Prostate gland (tissue), 2 donors: ENCODE data around the gene PKD2L2. TPM values are rescaled to one million over a fixed set of nuclear protein-coding genes. Genes with fewer than 3 reads are reported as not detected.

ENCODE experiments used
- DNase-seq: peaks from one replicate; pipeline ENCODE4 v3.0.0-alpha.2; 2019; ENCODE audit warnings: low spot score
- H3K27ac ChIP-seq, 2 donors: fragments of 200-600 bp; sonication (generic); 2 replicates each; pipeline ENCODE4 v1.5.1; 2017 to 2019
- H3K27me3 ChIP-seq: fragments of 200-600 bp; sonication (generic); replicated peaks from 2 replicates; pipeline ENCODE4 v1.5.1; 2019; ENCODE audit not compliant: insufficient read depth
- H3K36me3 ChIP-seq, 2 donors: fragments of 200-600 bp; sonication (generic); 1 replicate in 1 of 2; 2 replicates in 1 of 2; pipeline versions ENCODE4 v1.5.1 to v1.8.1; 2017 to 2019
- H3K4me1 ChIP-seq: fragments of 200-600 bp; sonication (generic); replicated peaks from 2 replicates; pipeline ENCODE4 v1.5.1; 2019
- H3K4me3 ChIP-seq, 2 donors: fragments of 200-600 bp; sonication (generic); 2 replicates each; pipeline ENCODE4 v1.5.1; 2017 to 2019
- H3K9me3 ChIP-seq: fragments of 200-600 bp; sonication (generic); 2 replicates; pipeline ENCODE4 v1.5.1; 2017
- POLR2A ChIP-seq: fragments of 450-650 bp; IDR thresholded peaks from one replicate; pipeline ENCODE4 v1.6.1; 2016; ENCODE audit warnings: antibody characterized with exemption, mild to moderate bottlenecking
- POLR2AphosphoS5 ChIP-seq: sonication (generic); formaldehyde crosslinking; IDR thresholded peaks from one replicate; pipeline ENCODE4 v1.6.1; 2017; ENCODE audit warnings: antibody characterized with exemption
- WGBS: methylation state at CpG from one replicate; pipeline ENCODE4 v1.1.5; 2018; 5-methylcytosine and 5-hydroxymethylcytosine counted together
- intact Hi-C: fragments of 100-400 bp; cut with DNase I; formaldehyde crosslinking; loops from one replicate; pipeline ENCODE4 v1.14.2; 2022
- total RNA-seq, 2 donors: library from RNA; depleted of rRNA; stranded (reverse); fragments of >200 nt; gene quantifications; one replicate each; pipeline ENCODE4 v1.1.0, GENCODE V29; 2016
- TF ChIP-seq, protein P1 (sequence below), 4 experiments: fragments of 200-600 bp in 2 of 4; fragments of 450-650 bp in 2 of 4; sonication (generic) in 2 of 4; IDR thresholded peaks; 1 replicate in 3 of 4; 2 replicates in 1 of 4; pipeline ENCODE4 v1.5.1; 2016 to 2019; ENCODE audit warnings: antibody characterized with exemption in 4 of 4, mild to moderate bottlenecking in 2 of 4, moderate library complexity in 2 of 4

The PKD2L2 gene
- total RNA-seq, 2 donors from 2014 or later, result 0.45 TPM; not detected in 1

DNA sequence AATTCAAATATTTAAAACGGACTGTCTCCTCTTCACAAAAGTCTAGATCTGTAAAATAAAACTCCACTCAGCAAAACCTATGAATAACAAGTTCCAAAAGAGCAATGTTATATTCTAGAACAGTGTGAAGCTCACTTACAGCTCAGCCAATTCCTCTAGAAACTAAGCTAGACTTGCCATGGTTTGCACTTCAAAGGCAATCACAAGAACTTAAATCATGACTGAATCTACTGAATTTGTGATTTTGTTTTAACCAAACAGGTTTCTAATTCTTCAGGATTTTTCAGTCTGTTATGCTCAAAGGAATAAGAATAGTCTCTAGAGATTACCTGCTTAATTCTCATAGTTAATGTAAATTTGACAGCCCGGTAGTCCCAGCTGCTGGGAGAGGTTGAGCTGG is 1.4 kb upstream of the PKD2L2 start:
- TF ChIP-seq POLR2A, result no peak
- TF ChIP-seq, protein P1, sequence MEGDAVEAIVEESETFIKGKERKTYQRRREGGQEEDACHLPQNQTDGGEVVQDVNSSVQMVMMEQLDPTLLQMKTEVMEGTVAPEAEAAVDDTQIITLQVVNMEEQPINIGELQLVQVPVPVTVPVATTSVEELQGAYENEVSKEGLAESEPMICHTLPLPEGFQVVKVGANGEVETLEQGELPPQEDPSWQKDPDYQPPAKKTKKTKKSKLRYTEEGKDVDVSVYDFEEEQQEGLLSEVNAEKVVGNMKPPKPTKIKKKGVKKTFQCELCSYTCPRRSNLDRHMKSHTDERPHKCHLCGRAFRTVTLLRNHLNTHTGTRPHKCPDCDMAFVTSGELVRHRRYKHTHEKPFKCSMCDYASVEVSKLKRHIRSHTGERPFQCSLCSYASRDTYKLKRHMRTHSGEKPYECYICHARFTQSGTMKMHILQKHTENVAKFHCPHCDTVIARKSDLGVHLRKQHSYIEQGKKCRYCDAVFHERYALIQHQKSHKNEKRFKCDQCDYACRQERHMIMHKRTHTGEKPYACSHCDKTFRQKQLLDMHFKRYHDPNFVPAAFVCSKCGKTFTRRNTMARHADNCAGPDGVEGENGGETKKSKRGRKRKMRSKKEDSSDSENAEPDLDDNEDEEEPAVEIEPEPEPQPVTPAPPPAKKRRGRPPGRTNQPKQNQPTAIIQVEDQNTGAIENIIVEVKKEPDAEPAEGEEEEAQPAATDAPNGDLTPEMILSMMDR (IDR thresholded peaks at IDR 0.05), result no peak
- TF ChIP-seq POLR2AphosphoS5, result no peak
- no peaks in the 10 kb centered on the region for H3K27me3 ChIP-seq
- intact Hi-C loops, result no loop called here
- no peaks in the 10 kb centered on the region for H3K36me3 ChIP-seq
- no peaks in the 10 kb centered on the region for H3K9me3 ChIP-seq
- 79% methylated on average over 2 of the region's 2 CpGs for WGBS
- no peak overlapping the region for H3K27ac ChIP-seq
- no peak for DNase-seq
- H3K4me3 ChIP-seq, result no peak overlapping the region
- no peaks in the 10 kb centered on the region for H3K4me1 ChIP-seq

DNA sequence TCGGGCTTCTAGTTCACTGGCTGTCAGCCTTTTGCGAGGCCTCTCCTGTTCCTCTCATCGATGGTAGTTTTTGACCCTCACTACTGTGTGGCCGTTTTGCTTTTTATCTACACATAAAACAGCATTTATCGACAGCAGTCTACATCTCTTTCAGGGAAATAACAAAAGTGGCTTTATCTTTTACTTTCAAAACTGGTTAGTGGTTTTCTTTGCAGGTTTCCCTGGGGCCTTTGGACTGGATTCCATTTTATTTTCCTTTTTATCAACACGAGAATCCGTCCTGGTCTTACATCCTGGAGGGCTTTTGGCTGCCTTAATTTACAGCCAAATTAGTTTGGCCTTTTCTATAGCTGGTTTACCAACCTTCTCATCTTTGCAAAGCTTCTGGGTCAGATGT is 793 bp upstream of the PKD2L2 start:
- H3K4me1 ChIP-seq, result no peaks in the 10 kb centered on the region
- DNase-seq, result no peak
- no peaks in the 10 kb centered on the region for H3K27me3 ChIP-seq
- peak overlapping the region in 1 of 2 donors; percentile 24 for H3K4me3 ChIP-seq
- 36% methylated on average over 7 of the region's 7 CpGs for WGBS
- intact Hi-C loops, result no loop called here
- no peak for TF ChIP-seq POLR2AphosphoS5
- TF ChIP-seq, protein P1 (IDR thresholded peaks at IDR 0.05), result no peak
- TF ChIP-seq POLR2A, result no peak
- no peaks in the 10 kb centered on the region for H3K9me3 ChIP-seq
- no peaks in the 10 kb centered on the region for H3K36me3 ChIP-seq
- peak overlapping the region; percentile 63 to 72 for H3K27ac ChIP-seq

DNA sequence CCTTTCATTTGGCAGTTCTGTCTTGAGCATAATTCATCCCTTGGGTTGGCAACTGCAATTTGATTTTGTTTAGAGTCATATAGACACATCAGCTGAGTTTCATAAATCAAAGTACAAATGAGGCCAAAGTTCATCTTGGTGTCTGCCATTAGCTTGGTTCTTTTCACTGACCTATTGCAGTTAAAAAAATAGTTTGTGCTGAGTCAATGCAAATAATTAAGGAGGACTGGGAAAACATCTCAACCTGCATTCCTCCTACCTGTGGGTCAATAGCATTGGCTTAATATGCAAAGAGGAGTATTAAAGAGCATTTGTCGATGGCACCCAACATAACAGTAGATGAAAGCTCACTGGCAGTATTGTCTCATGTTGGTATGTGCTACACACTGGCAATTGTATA is 1.6 kb downstream of the PKD2L2 start:
- Histone ChIP-seq H3K9me3 (no peaks in the 10 kb centered on the region), H3K27ac (no peak overlapping the region), H3K4me3 (no peak overlapping the region), H3K4me1 (no peaks in the 10 kb centered on the region), H3K36me3 (no peaks in the 10 kb centered on the region), H3K27me3 (no peaks in the 10 kb centered on the region)
- no peak for DNase-seq
- TF ChIP-seq POLR2AphosphoS5 (no peak), POLR2A (no peak)
- TF ChIP-seq, protein P1 (IDR thresholded peaks at IDR 0.05), result no peak
- 79% methylated on average over 1 of the region's 1 CpG for WGBS
- intact Hi-C loops, result no loop called here

DNA sequence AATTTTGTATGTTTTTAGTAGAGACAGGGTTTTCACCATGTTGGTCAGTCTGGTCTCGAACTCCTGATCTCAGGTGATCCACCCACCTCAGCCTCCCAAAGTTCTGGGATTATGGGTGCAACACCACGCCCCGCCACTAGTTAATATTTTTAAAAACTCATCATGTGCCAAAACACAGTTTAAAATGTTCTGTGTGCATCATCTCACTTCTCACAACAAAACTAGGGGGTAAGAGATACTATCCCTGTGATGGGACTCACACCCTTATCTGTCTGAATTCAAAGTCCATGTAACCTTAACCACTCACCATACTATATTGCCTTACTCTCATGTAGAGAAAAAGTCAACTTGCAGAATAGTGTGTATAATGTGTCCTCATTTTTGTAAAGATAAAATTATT is 2.6 kb downstream of the PKD2L2 start:
- no peak overlapping the region for H3K4me3 ChIP-seq
- TF ChIP-seq POLR2A (no peak), POLR2AphosphoS5 (no peak)
- TF ChIP-seq, protein P1 (IDR thresholded peaks at IDR 0.05), result peak in 1 of 4 experiments; percentile 34

DNA sequence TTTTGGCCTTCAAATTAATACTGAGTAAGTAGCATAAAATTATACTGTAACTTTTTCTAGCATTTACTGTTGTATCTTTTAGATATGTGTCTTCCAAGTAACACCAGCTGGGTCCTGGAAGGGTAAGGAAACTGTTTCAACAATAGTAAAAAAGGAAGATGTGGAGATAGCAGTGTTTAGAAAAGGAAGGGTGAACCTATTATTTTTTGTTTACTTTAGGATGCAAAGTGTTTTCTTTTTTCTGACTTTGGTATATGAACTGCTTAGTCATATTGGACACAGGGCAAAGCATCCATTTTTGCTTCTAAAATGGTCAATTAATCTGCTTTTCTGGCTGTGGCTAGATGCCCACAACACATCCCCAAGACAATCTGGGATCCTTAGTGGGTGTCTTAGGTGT is 5.3 kb downstream of the PKD2L2 start:
- no peak for DNase-seq
- intact Hi-C loops, result no loop called here
- Histone ChIP-seq H3K36me3 (no peaks in the 10 kb centered on the region), H3K4me3 (no peak overlapping the region), H3K27me3 (no peaks in the 10 kb centered on the region), H3K9me3 (no peaks in the 10 kb centered on the region), H3K27ac (no peak overlapping the region), H3K4me1 (no peaks in the 10 kb centered on the region)
- TF ChIP-seq POLR2A (no peak), POLR2AphosphoS5 (peak; percentile 36)

More for the DNA sequence above, 2.6 kb downstream of the PKD2L2 start:
- 92% methylated on average over 3 of the region's 3 CpGs for WGBS
- H3K27me3 ChIP-seq, result no peaks in the 10 kb centered on the region
- intact Hi-C loops, result no loop called here
- H3K36me3 ChIP-seq, result no peaks in the 10 kb centered on the region
- DNase-seq, result no peak
- H3K9me3 ChIP-seq, result no peaks in the 10 kb centered on the region
- no peak overlapping the region for H3K27ac ChIP-seq
- H3K4me1 ChIP-seq, result no peaks in the 10 kb centered on the region
